ENCODE results near the gene NBAS. TPM values are rescaled to one million over a fixed set of nuclear protein-coding genes. Genes with fewer than 3 reads are reported as not detected.
A peak's percentile ranks its signal among the peaks of the same experiment; 100 is the strongest.

The NBAS gene
- total and polyA plus RNA-seq, 10 of the 15 experiments (the other 5 are each of a cell fraction or from before 2014, with no cell fraction given): 4.3 to 32.7 (median 20.8) TPM

- Histone ChIP-seq H3K27ac (ENCODE audit: control insufficient read depth, insufficient read depth) (peak overlapping the region; percentile 20; the same call in 1 of the 2 replicates), H3K79me2 (ENCODE audit: control insufficient read depth, insufficient read depth, low read length) (no peaks in the 10 kb centered on the region), H3K4me2 (ENCODE audit: control insufficient read depth, insufficient read depth) (no peak overlapping the region), H3K4me1 (ENCODE audit: control insufficient read depth, insufficient read depth, low read length) (peaks cover 22% of the 10 kb centered on the region), H3K9ac (ENCODE audit: control insufficient read depth, insufficient read depth, low read length) (no peak overlapping the region), H4K20me1 (ENCODE audit: control insufficient read depth, insufficient read depth) (no peaks in the 10 kb centered on the region), H3K4me3 (no peak overlapping the region), H2AFZ (ENCODE audit: control insufficient read depth, low read depth, low read length) (no peak overlapping the region), H3K36me3 (ENCODE audit: control insufficient read depth in 2 of 2, insufficient read depth in 2 of 2, low read length in 1 of 2) (no peaks in the 10 kb centered on the region), H3K27me3 (replicated peaks in 1 of 2; ENCODE audit: control insufficient read depth in 2 of 2, insufficient read depth in 2 of 2, low read length in 1 of 2) (no peaks in the 10 kb centered on the region), H3K9me3 (replicated peaks; ENCODE audit: control insufficient read depth, insufficient read depth, low read length) (no peaks in the 10 kb centered on the region; the same call in 2 of the 3 replicates)
- peak; percentile 80 for ATAC-seq
- peak; percentile 31 for DNase-seq (ENCODE audit: low read depth, low spot score)
- no peak for FAIRE-seq
- POLR2A ChIA-PET: no interaction called here
- intact Hi-C loops (cut with micrococcal nuclease; ENCODE audit: unreplicated experiment): no loop called here
- in situ Hi-C loops (cut with MboI): no loop called here
- 0% methylated on average over 1 of the region's 1 CpG for WGBS (ENCODE audit: insufficient coverage, insufficient replicate concordance, low lambda C conversion rate, missing lambda C conversion rate)
- CTCF ChIA-PET: interaction anchor here (0.8 to 1.6 kb wide), 3 partner anchors 11 to 264 kb away, joined by 3 read pairs; no protein-coding TSS in a partner anchor
- SMC1A ChIA-PET (ENCODE audit: uncharacterized antibody, unreplicated experiment): interaction anchor here (0.8 to 1.4 kb wide), 4 partner anchors 10 to 22 kb away, joined by 3 to 6 read pairs (median 4); no protein-coding TSS in a partner anchor
- no TSS peak for BruUV-seq (replicated peaks)
- RAD21 ChIA-PET (ENCODE audit: unreplicated experiment): no interaction called here
- TF ChIP-seq, protein P1, sequence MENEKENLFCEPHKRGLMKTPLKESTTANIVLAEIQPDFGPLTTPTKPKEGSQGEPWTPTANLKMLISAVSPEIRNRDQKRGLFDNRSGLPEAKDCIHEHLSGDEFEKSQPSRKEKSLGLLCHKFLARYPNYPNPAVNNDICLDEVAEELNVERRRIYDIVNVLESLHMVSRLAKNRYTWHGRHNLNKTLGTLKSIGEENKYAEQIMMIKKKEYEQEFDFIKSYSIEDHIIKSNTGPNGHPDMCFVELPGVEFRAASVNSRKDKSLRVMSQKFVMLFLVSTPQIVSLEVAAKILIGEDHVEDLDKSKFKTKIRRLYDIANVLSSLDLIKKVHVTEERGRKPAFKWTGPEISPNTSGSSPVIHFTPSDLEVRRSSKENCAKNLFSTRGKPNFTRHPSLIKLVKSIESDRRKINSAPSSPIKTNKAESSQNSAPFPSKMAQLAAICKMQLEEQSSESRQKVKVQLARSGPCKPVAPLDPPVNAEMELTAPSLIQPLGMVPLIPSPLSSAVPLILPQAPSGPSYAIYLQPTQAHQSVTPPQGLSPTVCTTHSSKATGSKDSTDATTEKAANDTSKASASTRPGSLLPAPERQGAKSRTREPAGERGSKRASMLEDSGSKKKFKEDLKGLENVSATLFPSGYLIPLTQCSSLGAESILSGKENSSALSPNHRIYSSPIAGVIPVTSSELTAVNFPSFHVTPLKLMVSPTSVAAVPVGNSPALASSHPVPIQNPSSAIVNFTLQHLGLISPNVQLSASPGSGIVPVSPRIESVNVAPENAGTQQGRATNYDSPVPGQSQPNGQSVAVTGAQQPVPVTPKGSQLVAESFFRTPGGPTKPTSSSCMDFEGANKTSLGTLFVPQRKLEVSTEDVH (IDR thresholded peaks at IDR 0.05; ENCODE audit: low read depth, partially characterized antibody): no peak
- TF ChIP-seq JUNB (IDR thresholded peaks at IDR 0.05) (peak; percentile 63), CREB1 (IDR thresholded peaks at IDR 0.05; ENCODE audit: low read depth) (no peak), GABPA (IDR thresholded peaks at IDR 0.05; ENCODE audit: low read depth) (no peak), RAD21 (IDR thresholded peaks at IDR 0.05; ENCODE audit: insufficient read depth, low read depth, low read length) (no peak), SMARCA5 (IDR thresholded peaks at IDR 0.05) (no peak), HDAC2 (IDR thresholded peaks at IDR 0.05) (no peak), MYC (IDR thresholded peaks at IDR 0.05; ENCODE audit: insufficient read depth, insufficient read length, insufficient replicate concordance, low read length, severe bottlenecking) (no peak), SIN3A (IDR thresholded peaks at IDR 0.05; ENCODE audit: low read depth, low read length) (no peak), RBBP5 (conservative IDR thresholded peaks at IDR 0.05) (no peak), RUNX3 (IDR thresholded peaks at IDR 0.05; ENCODE audit: low read length) (peak; percentile 78), ZBED1 (IDR thresholded peaks at IDR 0.05; ENCODE audit: borderline replicate concordance) (no peak), ELK1 (IDR thresholded peaks at IDR 0.05; ENCODE audit: low read depth, low read length) (no peak)
- TF ChIP-seq, protein P2, sequence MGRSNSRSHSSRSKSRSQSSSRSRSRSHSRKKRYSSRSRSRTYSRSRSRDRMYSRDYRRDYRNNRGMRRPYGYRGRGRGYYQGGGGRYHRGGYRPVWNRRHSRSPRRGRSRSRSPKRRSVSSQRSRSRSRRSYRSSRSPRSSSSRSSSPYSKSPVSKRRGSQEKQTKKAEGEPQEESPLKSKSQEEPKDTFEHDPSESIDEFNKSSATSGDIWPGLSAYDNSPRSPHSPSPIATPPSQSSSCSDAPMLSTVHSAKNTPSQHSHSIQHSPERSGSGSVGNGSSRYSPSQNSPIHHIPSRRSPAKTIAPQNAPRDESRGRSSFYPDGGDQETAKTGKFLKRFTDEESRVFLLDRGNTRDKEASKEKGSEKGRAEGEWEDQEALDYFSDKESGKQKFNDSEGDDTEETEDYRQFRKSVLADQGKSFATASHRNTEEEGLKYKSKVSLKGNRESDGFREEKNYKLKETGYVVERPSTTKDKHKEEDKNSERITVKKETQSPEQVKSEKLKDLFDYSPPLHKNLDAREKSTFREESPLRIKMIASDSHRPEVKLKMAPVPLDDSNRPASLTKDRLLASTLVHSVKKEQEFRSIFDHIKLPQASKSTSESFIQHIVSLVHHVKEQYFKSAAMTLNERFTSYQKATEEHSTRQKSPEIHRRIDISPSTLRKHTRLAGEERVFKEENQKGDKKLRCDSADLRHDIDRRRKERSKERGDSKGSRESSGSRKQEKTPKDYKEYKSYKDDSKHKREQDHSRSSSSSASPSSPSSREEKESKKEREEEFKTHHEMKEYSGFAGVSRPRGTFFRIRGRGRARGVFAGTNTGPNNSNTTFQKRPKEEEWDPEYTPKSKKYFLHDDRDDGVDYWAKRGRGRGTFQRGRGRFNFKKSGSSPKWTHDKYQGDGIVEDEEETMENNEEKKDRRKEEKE (IDR thresholded peaks at IDR 0.05): no peak
- TF ChIP-seq, protein P3, sequence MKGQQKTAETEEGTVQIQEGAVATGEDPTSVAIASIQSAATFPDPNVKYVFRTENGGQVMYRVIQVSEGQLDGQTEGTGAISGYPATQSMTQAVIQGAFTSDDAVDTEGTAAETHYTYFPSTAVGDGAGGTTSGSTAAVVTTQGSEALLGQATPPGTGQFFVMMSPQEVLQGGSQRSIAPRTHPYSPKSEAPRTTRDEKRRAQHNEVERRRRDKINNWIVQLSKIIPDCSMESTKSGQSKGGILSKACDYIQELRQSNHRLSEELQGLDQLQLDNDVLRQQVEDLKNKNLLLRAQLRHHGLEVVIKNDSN (IDR thresholded peaks at IDR 0.05; ENCODE audit: borderline replicate concordance, extremely low read length, insufficient read depth, low read depth, low read length): no peak
These were observed 247.5 kb downstream of the NBAS start for GRCh38 chr2:15313657-15314056.

Data from GM12878 (cell line).